ENCODE data around the gene NINJ1. TPM values are rescaled to one million over a fixed set of nuclear protein-coding genes. Genes with fewer than 3 reads are reported as not detected.
A peak's percentile ranks its signal among the peaks of the same experiment; 100 is the strongest.

Gene NINJ1
- total and polyA plus RNA-seq, 2 donors (not counting 3 experiments of a cell fraction or from before 2014, with no cell fraction given) = 31.5 to 57.7 TPM

DNA sequence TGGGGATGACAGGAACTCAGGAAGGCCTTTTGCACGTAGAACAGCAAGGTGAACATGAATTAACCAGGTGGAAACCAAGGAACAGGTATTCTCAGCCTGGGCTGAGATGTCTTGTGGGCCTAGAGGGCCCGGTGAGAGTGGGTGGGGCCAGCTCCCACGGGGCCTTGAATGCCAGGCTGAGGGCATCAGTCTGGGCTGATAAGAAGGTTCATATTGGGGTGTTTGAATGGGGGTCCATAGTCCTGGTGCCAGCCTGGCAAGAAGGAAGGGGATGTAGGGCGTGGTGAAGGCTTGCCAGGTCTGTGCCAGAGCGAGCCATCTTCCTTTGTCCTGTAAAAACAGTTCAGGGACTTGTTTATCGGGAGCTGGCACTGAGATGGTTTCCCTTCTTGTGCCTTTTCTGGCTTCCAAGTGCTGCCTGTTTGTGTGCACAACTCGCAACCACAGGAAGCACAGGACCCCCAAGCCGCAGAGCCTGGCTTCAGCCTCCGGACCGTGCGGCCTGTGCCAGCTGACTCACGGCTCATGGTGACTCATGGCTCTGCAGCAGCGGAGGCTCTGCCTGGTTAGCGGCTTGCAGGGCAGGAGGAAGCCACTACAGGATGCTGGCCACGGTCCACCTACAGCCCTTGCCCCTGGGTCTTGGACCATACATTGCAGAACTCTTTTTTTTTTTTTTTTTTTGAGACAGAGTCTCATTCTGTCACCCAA lies 35.7 kb downstream of the NINJ1 start:
- no TSS peak for BruUV-seq (replicated peaks)
- Histone ChIP-seq H4K20me1 (replicated peaks; ENCODE audit: control insufficient read depth, extremely low read depth, insufficient read depth, low read length) (peaks cover 4% of the 10 kb centered on the region), H3K9ac (replicated peaks; ENCODE audit: extremely low read depth, insufficient read depth, low read length) (peak overlapping the region; percentile 26), H3K9me3 (replicated peaks; ENCODE audit: control insufficient read depth, insufficient read depth, low read length) (no peaks in the 10 kb centered on the region), H3K36me3 (ENCODE audit: control insufficient read depth in 2 of 2, extremely low read depth in 1 of 2, insufficient read depth in 2 of 2, low read length in 2 of 2) (no peaks in the 10 kb centered on the region), H3K27ac (ENCODE audit: insufficient read depth, low read depth, low read length) (peak overlapping the region; percentile 67), H2AFZ (ENCODE audit: low read depth, low read length) (no peak overlapping the region), H3K4me2 (ENCODE audit: insufficient read depth, low read length) (peak overlapping the region; percentile 83), H3K4me1 (ENCODE audit: control insufficient read depth, extremely low read depth, insufficient read depth, low read length) (peaks cover 34% of the 10 kb centered on the region), H3K79me2 (ENCODE audit: control insufficient read depth, insufficient read depth, low read length) (peaks cover 63% of the 10 kb centered on the region), H3K27me3 (ENCODE audit: control insufficient read depth in 2 of 2, insufficient read depth in 2 of 2, low read length in 2 of 2) (no peaks in the 10 kb centered on the region), H3K9me1 (replicated peaks; ENCODE audit: control insufficient read depth, extremely low read depth, insufficient read depth, low read length) (no peaks in the 10 kb centered on the region), H3K4me3 (replicated peaks in 1 of 3; ENCODE audit: insufficient read depth in 1 of 3, low read depth in 1 of 3, low read length in 3 of 3) (peak overlapping the region in 2 of 3 experiments; percentile 10 to 12)
- DNase-seq (ENCODE audit: low read depth, low spot score) = peak; percentile 98
- no peak for TF ChIP-seq MYC (IDR thresholded peaks at IDR 0.05; ENCODE audit: low read depth, low read length)
- TF ChIP-seq EZH2 (IDR thresholded peaks at IDR 0.05; ENCODE audit: borderline replicate concordance, low read depth, low read length, severe bottlenecking) = no peak
- peak; percentile 20 for TF ChIP-seq GATA2 (IDR thresholded peaks at IDR 0.05; ENCODE audit: insufficient read depth, insufficient read length, low read depth, low read length)
- TF ChIP-seq POLR2AphosphoS5 (IDR thresholded peaks at IDR 0.05; ENCODE audit: insufficient read depth, low read depth, low read length) = peak; percentile 89
- peak; percentile 100 for TF ChIP-seq FOS (IDR thresholded peaks at IDR 0.05; ENCODE audit: borderline replicate concordance, insufficient read depth, low read length)
- TF ChIP-seq, protein P1, sequence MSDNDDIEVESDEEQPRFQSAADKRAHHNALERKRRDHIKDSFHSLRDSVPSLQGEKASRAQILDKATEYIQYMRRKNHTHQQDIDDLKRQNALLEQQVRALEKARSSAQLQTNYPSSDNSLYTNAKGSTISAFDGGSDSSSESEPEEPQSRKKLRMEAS (IDR thresholded peaks at IDR 0.05; ENCODE audit: insufficient read depth, insufficient read length) = peak; percentile 17
- TF ChIP-seq POLR2A (IDR thresholded peaks at IDR 0.05; ENCODE audit: low read depth, low read length) = peak; percentile 37
- no peak for TF ChIP-seq CTCF (IDR thresholded peaks at IDR 0.05; ENCODE audit: extremely low read depth in 1 of 2, insufficient read depth in 1 of 2, low read depth in 1 of 2, low read length in 2 of 2)
- TF ChIP-seq JUN (IDR thresholded peaks at IDR 0.05; ENCODE audit: borderline replicate concordance, insufficient read depth, insufficient read length, low read depth) = peak; percentile 90
- ChIA-PET POLR2A (no interaction called here), CTCF (interaction anchor here (1.1 to 2.4 kb wide), 6 partner anchors 10 to 216 kb away, joined by 3 to 26 read pairs (median 4); no protein-coding TSS in a partner anchor)
- intact Hi-C loops (cut with micrococcal nuclease) = loop anchor here (1.0 to 10.0 kb wide), 7 partner anchors 11 to 1066 kb away; partner anchors contain the start of gene IPPK
- FAIRE-seq = peak; percentile 99
- dilution Hi-C loops (cut with MboI; ENCODE audit: extremely low pct_ligation_motif_present, low sequenced_read_pairs) = no loop called here
